ENCODE data around the gene DCP1A. TPM values are rescaled to one million over a fixed set of nuclear protein-coding genes. Genes with fewer than 3 reads are reported as not detected.

The DCP1A gene
- total and polyA plus RNA-seq, 2 of the 13 experiments (the other 11 are each of a cell fraction or from before 2014, with no cell fraction given), result 14.2 to 41.2 TPM

- no peak for TF ChIP-seq EHMT2 (IDR thresholded peaks at IDR 0.05; ENCODE audit: borderline replicate concordance, low read depth, low read length)
- TF ChIP-seq ZBTB34 (CRISPR knock-in tag; IDR thresholded peaks at IDR 0.05), result no peak
- no peak for TF ChIP-seq ONECUT2 (CRISPR knock-in tag; IDR thresholded peaks at IDR 0.05)
- no peak for TF ChIP-seq ATF7-NPFF (CRISPR knock-in tag; IDR thresholded peaks at IDR 0.05; ENCODE audit: low read depth)
- no peak for TF ChIP-seq ZNF24 (IDR thresholded peaks at IDR 0.05)
- TF ChIP-seq ZNF350 (CRISPR knock-in tag; IDR thresholded peaks at IDR 0.05; ENCODE audit: borderline replicate concordance, low read depth), result no peak
- TF ChIP-seq TAF1 (CRISPR knock-in tag; IDR thresholded peaks at IDR 0.05), result no peak
- TF ChIP-seq TIGD3 (CRISPR knock-in tag; IDR thresholded peaks at IDR 0.05; ENCODE audit: borderline replicate concordance), result no peak
- peak; percentile 12; the same call in 1 of the 2 replicates for TF ChIP-seq UBTF (CRISPR knock-in tag; IDR thresholded peaks at IDR 0.05)
- TF ChIP-seq ATF5 (CRISPR knock-in tag; IDR thresholded peaks at IDR 0.05; ENCODE audit: low read depth), result no peak
- no peak for TF ChIP-seq YEATS4 (CRISPR knock-in tag; IDR thresholded peaks at IDR 0.05; ENCODE audit: borderline replicate concordance)
- TF ChIP-seq ZNF687 (CRISPR knock-in tag; IDR thresholded peaks at IDR 0.05), result peak; percentile 60
- no peak for TF ChIP-seq HDAC1 (CRISPR knock-in tag; IDR thresholded peaks at IDR 0.05)
- TF ChIP-seq ZBTB38 (CRISPR knock-in tag; IDR thresholded peaks at IDR 0.05), result no peak
- TF ChIP-seq ZBTB7B (CRISPR knock-in tag; IDR thresholded peaks at IDR 0.05), result 0 out of 2 replicates have a peak, but pooled peaks have one; percentile 17
- no peak for TF ChIP-seq HINFP (CRISPR knock-in tag; IDR thresholded peaks at IDR 0.05; ENCODE audit: low read depth)
Observed at GRCh38 chr3:53259427-53260259, 87.7 kb downstream of the DCP1A start (continued).
